HL-60 (cell line): Measurements from ENCODE around the gene DUSP23.

Source experiments
- GABPA ChIP-seq: IDR thresholded peaks from 2 replicates; pipeline ENCODE4 v1.6.1; 2012; ENCODE audit warnings: low read depth
- POLR2AphosphoS5 ChIP-seq: IDR thresholded peaks from 2 replicates; pipeline ENCODE4 v1.6.1; 2012; ENCODE audit warnings: low read depth
- SPI1 ChIP-seq: IDR thresholded peaks from 2 replicates; pipeline ENCODE4 v1.6.1; 2012; ENCODE audit warnings: low read depth, mild to moderate bottlenecking, borderline replicate concordance
- TF ChIP-seq, protein P1 (sequence below): IDR thresholded peaks from one replicate; pipeline ENCODE4 v1.5.1; 2011; ENCODE audit warnings: low read length, control low read depth, inconsistent platforms; ENCODE audit not compliant: insufficient read depth

DNA sequence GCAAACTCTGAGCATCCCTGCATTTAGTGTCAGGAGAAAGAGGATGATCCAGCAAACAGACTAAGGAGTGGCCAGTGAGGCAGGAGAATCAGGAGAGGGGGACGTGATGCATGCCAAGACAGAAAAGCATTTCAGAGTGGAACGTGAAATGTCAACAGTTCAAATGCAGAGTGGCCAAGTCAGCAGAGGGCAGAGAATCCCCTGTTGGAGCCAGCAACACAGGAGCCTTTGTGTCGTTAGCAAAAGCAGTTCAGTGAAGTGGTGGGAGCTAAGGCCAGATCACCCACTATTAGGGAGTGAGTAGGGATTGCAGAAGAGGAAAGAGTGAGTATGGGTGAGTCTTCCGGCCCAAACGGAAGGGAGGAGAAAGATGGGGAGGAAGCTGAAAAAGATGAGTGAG lies 14.8 kb downstream of the DUSP23 start:
- no peak for TF ChIP-seq GABPA
- TF ChIP-seq, protein P1, sequence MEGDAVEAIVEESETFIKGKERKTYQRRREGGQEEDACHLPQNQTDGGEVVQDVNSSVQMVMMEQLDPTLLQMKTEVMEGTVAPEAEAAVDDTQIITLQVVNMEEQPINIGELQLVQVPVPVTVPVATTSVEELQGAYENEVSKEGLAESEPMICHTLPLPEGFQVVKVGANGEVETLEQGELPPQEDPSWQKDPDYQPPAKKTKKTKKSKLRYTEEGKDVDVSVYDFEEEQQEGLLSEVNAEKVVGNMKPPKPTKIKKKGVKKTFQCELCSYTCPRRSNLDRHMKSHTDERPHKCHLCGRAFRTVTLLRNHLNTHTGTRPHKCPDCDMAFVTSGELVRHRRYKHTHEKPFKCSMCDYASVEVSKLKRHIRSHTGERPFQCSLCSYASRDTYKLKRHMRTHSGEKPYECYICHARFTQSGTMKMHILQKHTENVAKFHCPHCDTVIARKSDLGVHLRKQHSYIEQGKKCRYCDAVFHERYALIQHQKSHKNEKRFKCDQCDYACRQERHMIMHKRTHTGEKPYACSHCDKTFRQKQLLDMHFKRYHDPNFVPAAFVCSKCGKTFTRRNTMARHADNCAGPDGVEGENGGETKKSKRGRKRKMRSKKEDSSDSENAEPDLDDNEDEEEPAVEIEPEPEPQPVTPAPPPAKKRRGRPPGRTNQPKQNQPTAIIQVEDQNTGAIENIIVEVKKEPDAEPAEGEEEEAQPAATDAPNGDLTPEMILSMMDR, result no peak
- TF ChIP-seq SPI1, result no peak
- TF ChIP-seq POLR2AphosphoS5, result no peak
